Fibroblast of skin of left quadriceps (primary cell): ENCODE measurements around the gene INCA1.
"Not testable (repeated sequence)": the region's sequence is repeated elsewhere in the genome, so short reads cannot be mapped to it uniquely, and the experiment has no call there.

Experiments
- DNase-seq, 2 experiments: peaks; one replicate each; pipeline ENCODE4 v3.0.0-alpha.2; 2013; ENCODE audit warnings: low read depth in 2 of 2

INCA1 gene

GRCh38 chr17:4997302-4998026 is at the start of gene INCA1, which contains the start of gene KIF1C:
Gene INCA1, minus strand, starts transcription at chr17:4997522. Its CDS starts 3,085 bp downstream, at chr17:4994437.
Gene KIF1C, plus strand, starts transcription at chr17:4997950. Its CDS starts 2,297 bp downstream, at chr17:5000247.
- DNase-seq: peak; percentile 65 to 71

GRCh38 chr17:5045496-5045895 is 48.2 kb upstream of the INCA1 start:
- DNase-seq: no peak

GRCh38 chr17:5044630-5045029 is 47.3 kb upstream of the INCA1 start:
- DNase-seq: no peak

GRCh38 chr17:5043524-5043923 is 46.2 kb upstream of the INCA1 start:
- DNase-seq: no peak

GRCh38 chr17:5042157-5043022 is 45.1 kb upstream of the INCA1 start:
- no peak for DNase-seq

GRCh38 chr17:5035315-5035714 is 38.0 kb upstream of the INCA1 start, which contains the start of gene SLC52A1:
Gene SLC52A1, minus strand, starts transcription at chr17:5035426. Its CDS starts 820 bp downstream, at chr17:5034606.
- no peak for DNase-seq

GRCh38 chr17:5034651-5035050 is 37.3 kb upstream of the INCA1 start:
- no peak for DNase-seq

GRCh38 chr17:5034063-5034462 is 36.7 kb upstream of the INCA1 start:
- no peak for DNase-seq

GRCh38 chr17:5033352-5034015 is 36.2 kb upstream of the INCA1 start:
- no peak for DNase-seq

GRCh38 chr17:5032865-5033264 is 35.5 kb upstream of the INCA1 start:
- no peak for DNase-seq

GRCh38 chr17:5031365-5032082 is 34.2 kb upstream of the INCA1 start:
- peak; percentile 57 to 59 for DNase-seq

- DNase-seq: not testable (repeated sequence)
These were observed 32.8 kb upstream of the INCA1 start for GRCh38 chr17:5030168-5030567.

- DNase-seq: no peak
These were observed 30.6 kb upstream of the INCA1 start for GRCh38 chr17:5027916-5028315.

- DNase-seq: no peak
These were observed 30.0 kb upstream of the INCA1 start for GRCh38 chr17:5027299-5027698.

GRCh38 chr17:5024604-5025003 is 27.3 kb upstream of the INCA1 start:
- no peak for DNase-seq

- no peak for DNase-seq
These were observed 26.3 kb upstream of the INCA1 start for GRCh38 chr17:5023588-5024147.

- DNase-seq: no peak
These were observed 24.9 kb upstream of the INCA1 start for GRCh38 chr17:5022171-5022711.

GRCh38 chr17:5020502-5021023 is 23.2 kb upstream of the INCA1 start:
- no peak for DNase-seq

GRCh38 chr17:5019475-5019956 is 22.2 kb upstream of the INCA1 start:
- DNase-seq: no peak

- no peak for DNase-seq
These were observed 17.0 kb upstream of the INCA1 start for GRCh38 chr17:5014357-5014756.
